GM19397 (cell line): Measurements from ENCODE around the gene BRD3.
"Not testable (repeated sequence)": the region's sequence is repeated elsewhere in the genome, so short reads cannot be mapped to it uniquely, and the experiment has no call there.

Experiments
- ATAC-seq: cut with Tn5 transposase; IDR thresholded peaks from one replicate; pipeline ENCODE4 v1.9.1; 2021; ENCODE audit warnings: mild to moderate bottlenecking, moderate library complexity; ENCODE audit not compliant: unreplicated experiment

Gene BRD3

GRCh38 chr9:133995012-133995896 lies 72.6 kb downstream of the BRD3 start:
- no peak for ATAC-seq

- ATAC-seq = no peak
Measured at GRCh38 chr9:133994353-133995011, 73.3 kb downstream of the BRD3 start.

GRCh38 chr9:133993635-133994253 lies 74.1 kb downstream of the BRD3 start:
- no peak for ATAC-seq

- peak; percentile 55 for ATAC-seq
Measured at GRCh38 chr9:133992780-133993634, 74.8 kb downstream of the BRD3 start.

- peak; percentile 54 for ATAC-seq
Measured at GRCh38 chr9:133991964-133992779, 75.7 kb downstream of the BRD3 start, which contains the start of gene VAV2. VAV2 (minus strand) TSS chr9:133992324; CDS start chr9:133992278, 46 bp downstream.

- peak; percentile 10 for ATAC-seq
Measured at GRCh38 chr9:133991214-133991921, 76.5 kb downstream of the BRD3 start.

- ATAC-seq = no peak
Measured at GRCh38 chr9:133990366-133991213, 77.2 kb downstream of the BRD3 start.

GRCh38 chr9:133989625-133990365 lies 78.0 kb downstream of the BRD3 start:
- no peak for ATAC-seq

GRCh38 chr9:133988771-133989170 lies 79.1 kb downstream of the BRD3 start:
- not testable (repeated sequence) for ATAC-seq

GRCh38 chr9:133987946-133988665 lies 79.7 kb downstream of the BRD3 start:
- no peak for ATAC-seq

GRCh38 chr9:133987446-133987788 lies 80.4 kb downstream of the BRD3 start:
- ATAC-seq = no peak

DNA sequence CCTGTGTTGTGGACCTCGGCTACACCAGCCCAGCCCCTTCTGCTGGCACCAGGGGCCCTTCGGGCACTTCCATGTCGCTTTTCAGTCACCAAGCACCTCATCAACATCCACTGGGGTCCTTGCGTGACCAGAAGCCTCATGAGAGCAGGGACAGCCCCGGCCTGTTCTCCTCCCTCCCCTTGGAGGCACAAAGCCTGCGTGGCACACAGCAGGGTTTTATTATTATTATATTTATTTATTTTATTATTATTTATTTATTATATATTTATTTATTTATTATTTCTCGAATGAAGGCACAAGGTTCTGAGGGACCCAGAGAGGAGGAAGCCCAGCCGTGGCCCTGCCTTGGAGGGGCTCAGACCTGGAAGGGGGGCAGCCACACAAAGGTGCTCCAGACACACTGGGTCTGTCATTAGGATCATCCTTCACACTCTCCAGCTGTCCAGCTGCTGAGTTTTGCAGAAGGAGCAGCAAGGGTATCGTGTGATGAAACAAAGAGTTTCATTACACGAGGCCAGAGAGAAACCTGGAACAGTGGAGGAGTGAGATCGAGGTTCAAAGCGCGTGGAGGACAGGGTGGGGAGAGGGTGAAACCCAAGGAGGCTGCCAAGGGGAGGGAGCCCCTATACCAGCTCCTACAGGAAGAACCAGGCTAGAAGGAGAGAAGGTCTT lies 80.9 kb downstream of the BRD3 start:
- ATAC-seq = no peak

GRCh38 chr9:133986061-133986460 lies 81.8 kb downstream of the BRD3 start:
- ATAC-seq = no peak

GRCh38 chr9:133982971-133983720 lies 84.7 kb downstream of the BRD3 start:
- no peak for ATAC-seq

GRCh38 chr9:133981958-133982681 lies 85.7 kb downstream of the BRD3 start:
- no peak for ATAC-seq
